Activated CD4-positive, alpha-beta T cell treated with anti-CD3 and anti-CD28 coated beads, Interleukin-2, Interleukin-4, amounts not matched to agents 100 ng/mL and 50 ng/mL, durations not matched to agents 16 hours and 8 hours (primary cell): Measurements from ENCODE around the gene TST.
A peak's percentile ranks its signal among the peaks of the same experiment; 100 is the strongest.
"Not testable (repeated sequence)": the region's sequence is repeated elsewhere in the genome, so short reads cannot be mapped to it uniquely, and the experiment has no call there.

Experiments used
- DNase-seq: peaks from one replicate; pipeline ENCODE4 v3.0.0-alpha.2; 2020; ENCODE audit warnings: low spot score

TST gene

GRCh38 chr22:37014415-37014806 lies 4.8 kb downstream of the TST start:
- no peak for DNase-seq

GRCh38 chr22:37012956-37013355 lies 6.3 kb downstream of the TST start:
- DNase-seq: no peak

- no peak for DNase-seq
Observed at GRCh38 chr22:37012262-37012904, 6.9 kb downstream of the TST start.

GRCh38 chr22:37011472-37011871 lies 7.8 kb downstream of the TST start:
- DNase-seq: no peak

- no peak for DNase-seq
Observed at GRCh38 chr22:37010976-37011375, 8.3 kb downstream of the TST start.

GRCh38 chr22:37010174-37010573 lies 9.1 kb downstream of the TST start:
- DNase-seq: no peak

- no peak for DNase-seq
Observed at GRCh38 chr22:37009490-37009889, 9.8 kb downstream of the TST start.

- DNase-seq: no peak
Observed at GRCh38 chr22:37008365-37008764, 10.9 kb downstream of the TST start.

GRCh38 chr22:37007651-37008050 lies 11.6 kb downstream of the TST start:
- no peak for DNase-seq

GRCh38 chr22:37002633-37003032 lies 16.6 kb downstream of the TST start:
- DNase-seq: no peak

GRCh38 chr22:37001826-37002225 lies 17.4 kb downstream of the TST start:
- DNase-seq: no peak

- DNase-seq: no peak
Observed at GRCh38 chr22:37000676-37001534, 18.3 kb downstream of the TST start.

- DNase-seq: no peak
Observed at GRCh38 chr22:36999463-36999862, 19.8 kb downstream of the TST start.

- DNase-seq: no peak
Observed at GRCh38 chr22:36998620-36999351, 20.5 kb downstream of the TST start.

- DNase-seq: no peak
Observed at GRCh38 chr22:36997746-36998145, 21.5 kb downstream of the TST start.

GRCh38 chr22:36991206-36991605 lies 28.0 kb downstream of the TST start:
- DNase-seq: no peak

GRCh38 chr22:36990457-36990856 lies 28.8 kb downstream of the TST start:
- DNase-seq: no peak

GRCh38 chr22:36989012-36989411 lies 30.2 kb downstream of the TST start:
- DNase-seq: not testable (repeated sequence)

- DNase-seq: no peak
Observed at GRCh38 chr22:36988075-36988832, 31.0 kb downstream of the TST start.

GRCh38 chr22:36986242-36986821 lies 32.9 kb downstream of the TST start:
- peak; percentile 55 for DNase-seq

GRCh38 chr22:36985211-36985889 lies 33.9 kb downstream of the TST start:
- DNase-seq: no peak
